Endothelial cell of coronary artery (primary cell): ENCODE data around the gene SERPINB4. TPM values are rescaled to one million over a fixed set of nuclear protein-coding genes. Genes with fewer than 3 reads are reported as not detected.

Experiments used
- total RNA-seq: library from RNA; depleted of rRNA; stranded (reverse); fragments of >200 nt; gene quantifications from 2 replicates; pipeline ENCODE4 v1.2.3, GENCODE V29; 2014

The SERPINB4 gene
- total RNA-seq, result not detected in 2 replicates

DNA sequence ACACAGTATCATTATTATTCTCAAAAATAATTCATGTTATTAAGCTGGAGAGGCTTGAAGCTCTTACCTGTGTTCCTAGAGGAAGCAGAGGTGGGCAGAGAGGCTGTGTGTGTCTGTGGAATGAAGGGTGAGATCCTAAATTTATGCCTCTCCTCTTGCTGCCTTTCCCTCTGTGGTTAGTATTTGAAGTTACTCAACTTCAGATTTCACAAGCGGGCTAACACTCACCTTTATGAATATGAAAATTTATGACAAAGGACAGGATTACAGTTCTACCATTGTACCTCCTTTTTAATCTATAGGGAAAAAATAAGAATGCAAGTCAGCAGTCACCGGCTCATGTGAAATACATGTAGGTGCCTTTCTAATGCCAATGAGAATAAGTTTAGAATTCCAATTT is at the start of gene SERPINB4:
Gene SERPINB4 (minus strand): TSS at position 115 of the 400 bp plus-strand sequence. CDS start 679 bp downstream, outside the sequence.

GRCh38 chr18:63661750-63662149 is 17.7 kb upstream of the SERPINB4 start, which contains the start of gene SERPINB3:
TSS of gene SERPINB3 (minus strand) at chr18:63661893. CDS start at chr18:63661216, 677 bp downstream.

Other genes with a start within 250 kb of the SERPINB4 start
- gene VPS4B, start 221.8 kb downstream of the SERPINB4 start, total RNA-seq, result 45.0 and 50.4 TPM in 2 replicates
- gene SERPINB5, start 167.3 kb downstream of the SERPINB4 start, total RNA-seq, result not detected in 2 replicates
- gene SERPINB12, start 101.9 kb downstream of the SERPINB4 start, total RNA-seq, result not detected in 2 replicates
- not detected in 2 replicates for gene SERPINB13, start 56.9 kb downstream of the SERPINB4 start, total RNA-seq
- gene SERPINB3, start 17.6 kb upstream of the SERPINB4 start, total RNA-seq, result not detected in 2 replicates
- gene SERPINB11, start 58.7 kb upstream of the SERPINB4 start, total RNA-seq, result not detected in 2 replicates
- gene SERPINB7, start 131.2 kb upstream of the SERPINB4 start, total RNA-seq, result not detected in 2 replicates
- 0.09 and 30.7 TPM in 2 replicates for gene SERPINB2, start 243.4 kb upstream of the SERPINB4 start, total RNA-seq